ENCODE results near the gene POLR1C.
"Not testable (repeated sequence)": the region's sequence is repeated elsewhere in the genome, so short reads cannot be mapped to it uniquely, and the experiment has no call there.

The POLR1C gene

DNA sequence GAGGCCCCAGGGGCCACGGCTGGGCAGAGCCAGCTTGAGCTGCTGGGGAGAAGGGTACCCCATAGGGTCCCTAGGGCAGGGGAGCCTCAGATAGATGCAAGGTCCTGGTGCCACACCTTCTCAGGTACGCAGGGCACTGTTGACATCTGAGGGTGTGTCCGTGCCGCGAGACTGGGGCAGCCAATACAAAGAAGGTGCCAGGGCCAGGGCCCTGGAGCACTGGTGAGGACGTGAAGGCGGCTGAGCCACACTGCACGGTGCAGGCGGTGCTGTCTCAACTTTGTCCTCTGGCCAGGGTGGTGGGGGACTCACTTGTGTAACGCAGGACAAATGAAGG is 6.1 kb upstream of the POLR1C start:
- DNase-seq: no peak

DNA sequence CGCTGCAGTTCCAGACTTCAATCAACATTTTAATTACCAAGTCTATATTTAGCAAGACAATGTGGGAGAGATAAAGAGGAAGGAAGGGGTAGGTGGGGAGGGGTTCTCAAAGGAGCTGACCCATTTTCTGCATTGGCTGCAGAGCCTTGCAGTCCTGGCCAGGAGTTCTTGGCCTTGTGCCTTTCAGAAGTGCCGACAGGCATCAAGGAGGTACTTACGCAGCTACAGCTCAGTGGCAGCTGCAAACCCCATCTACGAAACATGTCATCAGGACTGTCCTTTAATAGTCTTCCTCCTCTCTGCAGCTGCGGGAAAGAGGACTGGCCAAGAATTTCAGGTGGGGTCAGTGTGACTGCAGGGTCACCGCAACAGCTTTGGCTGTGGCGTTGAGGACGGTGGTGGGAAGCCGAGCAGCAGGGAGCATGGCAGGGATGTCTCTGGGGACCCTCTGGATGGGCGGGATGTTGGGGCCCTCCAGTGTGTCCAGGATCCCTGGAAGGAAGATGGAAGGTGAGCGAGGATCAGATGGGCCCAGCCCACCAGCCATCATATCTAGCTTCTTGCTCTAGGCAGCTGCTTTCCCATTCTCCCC is 5.0 kb upstream of the POLR1C start:
- DNase-seq: no peak

DNA sequence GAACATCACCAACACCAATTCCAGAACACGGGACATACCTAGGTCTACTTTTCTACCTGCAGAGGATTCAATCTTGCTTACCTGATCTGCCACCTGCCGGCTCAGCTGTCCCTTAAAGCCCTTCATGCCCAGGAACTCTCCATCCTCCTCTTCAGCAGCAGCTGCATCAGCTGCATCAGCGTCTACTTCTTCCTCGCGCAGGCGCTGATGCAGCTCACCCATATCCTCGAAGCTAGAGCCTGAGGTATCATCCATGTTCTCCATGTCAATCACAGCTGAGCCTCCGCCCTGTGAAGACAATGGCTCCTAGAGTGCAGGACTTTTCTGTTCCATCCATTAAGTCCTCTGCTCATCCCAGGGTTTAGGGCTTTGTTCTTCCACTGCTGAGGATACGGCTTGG is 1.1 kb upstream of the POLR1C start:
- DNase-seq: no peak

DNA sequence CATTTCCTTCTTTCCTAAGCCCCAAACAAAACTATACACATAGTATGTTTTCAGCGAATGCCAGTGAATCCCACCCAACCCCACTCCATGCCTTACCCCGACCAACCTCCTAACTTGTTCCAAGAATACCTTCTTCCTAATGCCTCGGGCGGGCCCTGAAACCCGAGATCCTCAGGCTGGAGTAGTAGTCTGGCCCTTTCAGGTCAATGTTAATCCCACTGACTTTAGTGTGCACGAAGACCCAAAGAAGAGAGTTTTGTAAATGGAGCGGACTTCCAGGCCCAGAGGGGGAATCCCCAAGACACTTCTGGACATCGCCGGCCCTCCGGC is 557 bp upstream of the POLR1C start:
- DNase-seq: no peak

DNA sequence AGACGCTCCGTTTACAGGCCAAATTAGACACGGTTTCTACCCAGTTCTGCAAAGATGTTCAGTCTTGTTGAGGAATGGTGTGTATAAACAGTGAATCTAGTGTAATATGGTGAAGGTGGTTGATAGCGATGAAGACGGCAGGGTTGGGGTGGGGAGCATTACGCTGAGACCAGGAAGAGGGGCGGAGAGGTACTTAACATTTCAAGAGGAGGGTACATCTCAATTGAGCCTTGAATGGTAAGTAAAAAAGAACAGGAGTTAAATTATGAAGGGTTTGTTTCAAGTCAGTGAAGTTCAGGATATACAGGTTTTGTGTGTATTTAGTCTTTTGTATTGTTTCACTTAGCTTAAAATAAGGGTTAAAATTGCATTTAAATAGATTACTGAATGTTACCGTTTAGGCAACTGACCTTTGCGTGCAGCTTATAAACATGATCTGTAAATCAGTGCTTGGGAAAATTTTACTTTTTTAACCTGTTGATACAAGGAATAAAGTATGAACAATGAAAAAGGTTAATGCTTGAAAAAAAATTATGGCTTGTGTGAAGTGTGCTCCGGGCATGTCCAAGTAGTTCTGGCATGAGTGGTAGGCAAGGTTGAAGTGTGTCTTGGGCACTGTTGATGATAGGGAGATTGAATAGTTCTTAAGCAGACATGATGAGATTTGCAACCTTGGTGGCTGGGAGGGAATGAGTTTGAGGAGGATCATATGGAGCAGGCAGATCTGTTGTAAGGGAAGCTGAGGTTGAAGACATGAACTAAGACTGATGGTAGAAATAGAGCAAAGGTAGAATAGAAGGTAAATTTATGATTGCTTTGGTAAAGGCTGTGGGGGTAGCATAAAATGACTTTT is 842 bp downstream of the POLR1C start:
- no peak for DNase-seq

DNA sequence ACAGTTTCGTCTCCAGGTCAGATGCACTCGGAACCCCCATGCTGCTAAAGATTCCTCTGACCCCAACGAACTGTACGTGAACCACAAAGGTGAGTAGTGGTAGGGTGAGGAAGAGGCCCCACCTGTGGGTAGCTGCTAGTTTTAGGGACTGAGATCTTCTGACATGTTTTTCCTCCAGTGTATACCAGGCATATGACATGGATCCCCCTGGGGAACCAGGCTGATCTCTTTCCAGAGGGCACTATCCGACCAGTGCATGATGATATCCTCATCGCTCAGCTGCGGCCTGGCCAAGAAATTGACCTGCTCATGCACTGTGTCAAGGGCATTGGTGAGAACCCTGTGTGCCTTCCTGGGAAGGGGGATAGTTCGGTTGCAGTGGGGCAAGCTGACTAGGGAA is 3.2 kb downstream of the POLR1C start:
- no peak for DNase-seq

DNA sequence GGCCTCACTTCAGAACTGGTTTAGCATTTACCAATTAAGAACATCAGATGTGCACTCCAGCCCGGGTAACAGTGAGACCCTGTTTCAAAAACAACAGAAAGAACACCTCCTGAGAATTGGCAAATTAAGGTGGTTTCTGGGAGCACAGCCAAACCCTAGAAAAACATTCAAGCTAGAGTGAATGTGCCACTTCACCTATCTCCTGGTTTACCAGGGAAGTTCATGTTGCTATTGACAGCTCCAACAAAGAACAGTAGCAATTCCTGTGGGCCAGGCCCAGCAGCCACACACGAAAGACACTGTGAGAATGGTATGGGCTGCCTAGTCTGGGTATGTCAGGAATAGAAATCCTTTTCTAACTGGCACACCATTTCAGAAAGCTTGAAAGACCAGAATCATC is 4.9 kb downstream of the POLR1C start:
- no peak for DNase-seq

DNA sequence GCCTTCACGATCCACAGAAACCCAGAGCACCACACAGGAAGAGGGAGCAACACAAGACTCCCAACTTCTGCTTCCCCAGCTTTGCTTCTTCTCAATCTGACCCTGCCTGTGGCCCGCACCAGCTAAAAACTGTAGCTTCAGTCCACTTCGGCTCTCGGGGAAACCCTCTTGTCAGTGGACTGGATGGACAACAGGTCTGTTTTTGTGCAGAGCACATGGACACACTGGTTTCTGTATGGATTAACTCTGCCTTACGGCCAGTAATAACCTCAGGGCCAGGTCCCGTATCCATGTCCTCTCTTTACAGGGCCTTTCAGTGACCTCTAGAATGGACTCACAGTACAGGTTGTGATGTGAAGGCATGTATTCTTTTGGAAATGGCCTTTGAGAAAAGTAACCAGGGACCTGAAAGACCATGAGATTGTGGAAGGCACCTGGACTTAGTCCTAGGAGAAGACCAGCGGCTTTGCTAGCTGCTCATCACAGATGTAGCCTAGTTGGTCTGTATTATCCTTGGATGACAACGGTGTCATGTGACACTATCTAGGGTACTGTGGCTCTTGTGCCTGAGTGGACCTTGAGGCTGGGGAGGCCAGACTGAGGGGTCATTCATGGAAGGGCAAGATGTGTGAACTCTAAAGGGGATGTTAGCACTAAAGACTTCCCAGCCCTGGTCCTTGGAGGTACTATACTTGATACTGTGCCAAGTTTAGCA is 5.8 kb downstream of the POLR1C start:
- DNase-seq: no peak

DNA sequence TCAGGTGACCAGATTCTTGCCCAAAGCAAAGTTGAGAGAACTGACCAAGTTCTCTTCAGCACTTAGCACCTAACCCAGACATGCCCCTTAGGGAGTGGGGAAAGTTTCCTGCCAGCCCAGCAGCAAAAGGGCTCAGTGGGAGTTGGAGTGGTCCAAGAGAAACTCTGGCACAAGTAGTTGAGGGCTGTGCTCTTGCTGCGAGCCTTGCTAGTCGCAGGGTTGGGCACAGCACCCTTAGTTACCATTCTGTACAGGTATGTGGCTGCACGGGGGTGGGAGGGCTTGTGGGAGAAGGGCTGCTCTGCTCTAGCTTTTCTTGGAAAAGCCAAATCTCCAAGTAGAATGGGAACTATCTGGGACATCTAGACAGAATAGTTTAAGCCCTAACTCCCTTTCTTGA is 6.4 kb downstream of the POLR1C start:
- DNase-seq: no peak

DNA sequence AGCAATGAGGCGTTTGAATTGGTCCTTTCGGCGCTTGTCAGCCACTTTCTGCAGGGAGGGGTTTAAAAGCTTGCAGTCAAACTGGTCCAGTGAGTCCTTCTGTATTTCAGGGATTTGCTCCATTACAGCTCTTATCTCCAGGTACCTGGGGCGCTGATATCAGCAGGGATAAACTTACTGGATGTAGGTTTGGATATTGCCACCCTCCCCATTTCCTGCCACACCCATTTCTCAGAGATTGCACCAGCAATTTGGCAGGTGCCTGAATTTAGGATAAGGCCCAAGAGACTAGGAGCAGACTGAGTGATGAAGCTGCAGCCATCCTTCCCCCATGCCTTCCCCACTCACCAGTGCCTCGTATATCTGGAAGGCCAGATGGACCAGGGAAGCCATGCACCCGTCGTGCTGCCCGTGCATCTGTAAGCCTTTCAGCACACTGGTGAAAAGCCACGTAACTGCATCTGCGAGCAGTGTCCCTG is 7.6 kb downstream of the POLR1C start:
- no peak for DNase-seq

DNA sequence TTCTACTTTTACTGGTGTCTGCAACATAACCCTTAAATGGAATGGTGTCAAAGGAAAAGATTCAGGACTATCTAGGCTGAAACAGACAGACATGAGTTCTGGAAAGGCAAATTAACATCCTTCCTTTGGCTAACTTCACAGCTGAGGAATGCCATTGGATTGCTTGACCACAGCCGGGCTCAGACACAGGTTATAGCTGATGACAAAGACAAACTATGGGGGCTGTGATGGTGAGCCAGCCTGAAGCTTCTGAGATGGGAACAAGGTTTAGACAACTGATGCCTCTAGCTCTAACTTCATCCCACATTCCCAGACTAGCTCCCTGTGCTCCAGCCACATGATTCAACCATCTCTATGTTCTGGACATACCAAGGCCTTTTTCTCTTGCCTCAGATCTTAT is 15.3 kb downstream of the POLR1C start:
- DNase-seq: no peak

DNA sequence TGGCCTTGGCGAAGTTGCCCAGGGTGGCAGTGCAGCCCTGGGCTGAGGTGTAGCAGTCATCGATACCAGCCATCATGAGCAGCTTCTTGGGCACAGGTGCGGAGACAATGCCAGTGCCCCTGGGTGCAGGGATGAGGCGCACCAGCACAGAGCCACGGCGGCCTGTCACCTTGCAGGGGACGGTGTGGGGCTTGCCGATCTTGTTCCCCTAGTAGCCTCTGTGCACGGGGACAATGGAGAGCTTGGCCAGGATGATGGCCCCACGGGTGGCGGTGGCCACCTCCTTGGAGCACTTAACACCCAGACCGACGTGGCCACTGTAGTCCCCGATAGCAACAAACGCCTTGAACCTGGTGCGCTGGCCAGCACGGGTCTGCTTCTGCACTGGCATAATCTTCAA is 22.1 kb downstream of the POLR1C start:
- not testable (repeated sequence) for DNase-seq

DNA sequence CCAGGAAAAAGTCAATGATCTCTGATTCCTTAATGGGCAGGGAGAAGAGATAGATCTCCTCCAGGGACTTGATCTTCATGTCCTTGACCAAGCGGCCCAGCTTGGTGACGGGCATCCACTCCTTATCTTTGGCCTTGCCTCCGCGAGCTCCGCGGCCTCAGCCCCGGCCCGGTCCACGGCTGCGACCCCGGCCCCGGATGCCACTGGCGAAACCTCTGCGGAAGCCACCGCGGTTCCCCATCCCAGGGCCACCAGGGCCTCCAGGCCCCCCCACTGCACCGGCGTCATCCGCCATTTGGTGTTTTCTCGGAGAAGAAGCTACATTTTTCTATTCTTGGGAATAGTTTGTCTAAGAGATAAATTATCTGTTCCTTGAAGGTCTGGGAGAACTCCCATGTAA is 22.5 kb downstream of the POLR1C start:
- not testable (repeated sequence) for DNase-seq

DNA sequence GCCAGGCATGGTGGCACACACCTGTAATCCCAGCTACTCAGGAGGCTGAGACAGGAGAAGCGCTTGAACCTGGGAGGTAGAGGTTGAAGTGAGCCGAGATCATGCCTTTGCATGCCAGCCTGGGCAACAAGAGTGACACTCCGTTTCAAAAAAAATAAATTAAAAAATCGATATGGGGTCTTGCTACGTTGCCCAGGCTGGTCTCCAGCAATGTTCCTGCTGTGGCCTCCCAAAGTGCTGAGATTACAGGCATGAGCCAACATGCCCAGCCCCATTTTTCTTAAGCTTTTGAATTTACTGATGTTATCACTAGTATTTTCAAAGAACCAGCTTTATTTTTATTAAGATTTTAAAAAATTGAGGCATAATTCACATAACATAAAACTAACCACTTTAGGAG is 23.6 kb downstream of the POLR1C start:
- DNase-seq: no peak

DNA sequence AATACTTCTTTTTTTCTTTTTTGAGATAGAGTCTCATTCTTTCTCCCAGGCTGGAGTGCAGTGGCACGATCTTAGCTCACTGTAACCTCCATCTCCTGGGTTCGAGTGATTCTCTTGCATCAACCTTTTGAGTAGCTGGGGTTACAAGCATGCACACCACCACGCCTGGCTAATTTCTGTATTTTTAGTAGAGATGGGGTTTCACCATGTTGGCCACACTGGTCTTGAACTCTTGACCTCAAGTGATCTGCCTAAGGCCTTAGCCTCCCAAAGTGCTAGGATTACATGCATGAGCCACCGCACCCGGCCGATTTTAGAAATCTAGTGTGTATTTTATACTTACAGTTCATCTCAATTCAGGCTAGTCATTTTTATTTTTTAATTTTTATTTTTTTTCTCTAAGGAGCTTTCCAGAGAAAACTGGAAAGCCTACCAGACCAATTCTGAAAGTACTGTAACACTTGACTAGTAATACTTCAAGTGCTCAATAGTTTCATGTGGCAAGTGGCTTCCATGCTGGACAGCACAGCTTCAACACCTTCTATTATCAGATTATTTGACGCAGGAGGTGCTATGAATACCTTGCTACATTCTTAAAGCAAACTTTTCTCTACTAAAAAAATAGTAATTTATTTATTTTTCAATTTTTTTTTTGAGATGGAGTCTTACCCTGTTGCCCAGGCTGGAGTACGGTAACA is 25.0 kb downstream of the POLR1C start:
- DNase-seq: no peak

DNA sequence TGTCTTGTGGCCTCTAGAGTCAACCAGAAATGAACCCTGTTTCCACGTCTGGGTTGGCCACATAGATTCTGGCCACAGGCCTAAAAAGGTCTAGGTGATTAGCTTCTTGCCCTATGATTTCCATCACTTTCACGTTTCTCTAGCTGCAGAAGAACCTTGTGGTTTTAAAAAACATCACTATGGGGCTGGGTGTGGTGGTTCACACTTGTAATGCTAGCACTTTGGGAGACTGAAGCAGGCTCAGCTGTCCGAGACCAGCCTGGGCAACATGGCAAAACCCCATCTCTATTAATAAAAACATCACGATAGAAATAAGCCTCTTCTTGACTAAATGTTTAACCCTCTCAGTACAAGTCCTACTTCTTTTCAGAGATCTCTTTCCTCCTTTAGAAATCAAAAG is 27.6 kb downstream of the POLR1C start:
- no peak for DNase-seq

DNA sequence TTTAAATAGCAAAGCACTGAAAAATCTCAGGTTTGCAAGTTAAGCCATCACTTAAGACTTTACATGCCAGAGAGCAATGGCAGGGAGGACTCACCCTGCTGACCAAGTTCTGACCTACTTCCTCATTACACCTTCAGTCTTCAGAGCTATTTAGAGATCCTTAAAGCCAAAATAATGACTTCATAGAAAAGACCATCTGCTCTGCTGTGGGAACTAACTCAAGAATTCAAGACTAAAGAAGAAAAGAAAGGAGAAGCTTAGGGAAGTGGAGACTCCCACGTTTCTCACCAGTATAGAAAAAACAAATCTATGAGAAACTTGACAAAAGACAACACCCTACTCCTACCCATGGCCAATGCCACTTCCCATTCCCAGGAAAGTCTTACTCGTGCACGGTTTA is 30.3 kb downstream of the POLR1C start:
- no peak for DNase-seq

DNA sequence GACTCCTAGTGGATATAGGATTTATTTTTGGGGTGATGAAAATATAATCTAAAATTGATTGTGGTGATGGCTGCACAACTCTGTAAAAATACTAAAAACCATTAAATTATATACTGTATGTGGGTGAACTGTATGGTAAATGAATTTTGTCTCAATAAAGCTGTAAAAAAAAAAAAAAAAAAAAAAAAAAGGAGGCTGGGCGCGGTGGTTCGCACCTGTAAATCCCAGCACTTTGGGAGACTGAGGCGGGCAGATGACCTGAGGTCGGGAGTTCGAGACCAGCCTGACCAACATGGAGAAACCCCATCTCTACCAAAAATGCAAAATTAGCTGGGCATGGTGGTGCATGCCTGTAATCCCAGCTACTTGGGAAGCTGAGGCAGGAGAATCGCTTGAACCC is 40.7 kb downstream of the POLR1C start:
- DNase-seq: not testable (repeated sequence)

DNA sequence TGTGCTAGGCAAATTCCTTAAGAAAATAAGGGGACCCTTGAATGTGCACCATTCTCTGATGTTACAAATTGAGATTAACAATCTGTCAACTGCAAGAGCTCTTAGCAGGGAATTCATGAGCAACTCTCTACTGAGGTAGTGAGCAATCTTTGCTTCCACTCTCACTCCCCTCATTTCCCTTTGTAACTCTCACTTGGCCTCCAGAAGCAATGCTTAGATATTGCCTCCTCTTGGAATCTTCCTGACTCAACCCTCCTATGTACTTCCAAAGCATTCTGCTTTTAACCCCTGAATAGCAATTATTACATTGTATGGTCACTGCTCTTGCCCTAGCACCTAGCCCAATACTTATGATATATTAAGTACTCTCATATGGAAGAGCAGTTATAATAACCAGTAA is 42.4 kb downstream of the POLR1C start:
- DNase-seq: no peak

DNA sequence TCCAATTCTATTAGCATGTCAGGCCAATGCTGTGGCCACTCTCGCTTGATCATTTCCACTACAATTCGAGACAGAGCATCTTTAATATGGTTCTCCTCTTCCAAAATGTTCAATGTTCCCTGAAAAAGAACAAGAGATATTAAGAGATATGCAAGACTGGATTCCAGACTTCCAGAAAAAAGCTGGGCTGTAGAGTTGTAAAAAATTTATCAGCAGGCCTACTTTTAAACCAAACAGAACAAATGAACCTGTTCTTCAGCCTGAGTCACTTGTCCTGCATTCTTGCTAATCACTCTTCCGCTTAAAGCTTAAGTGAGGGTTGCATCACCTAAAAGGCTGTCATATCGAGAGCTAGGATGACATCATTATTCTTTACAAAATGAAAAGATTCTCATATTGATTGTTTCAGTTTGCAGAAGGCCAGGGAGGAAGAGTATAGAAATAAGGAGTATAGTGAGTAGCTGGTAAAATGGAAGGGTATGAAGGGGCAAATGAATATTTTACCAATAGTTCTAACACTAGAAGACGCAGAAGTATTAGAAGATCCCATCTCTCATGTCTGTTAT is 54.1 kb downstream of the POLR1C start:
- no peak for DNase-seq

All from stimulated activated CD4-positive, alpha-beta T cell treated with anti-CD3 and anti-CD28 coated beads, Interleukin-15, amount 100 ng/mL, for 24 hours (primary cell).